ENCODE results near the gene USP20. TPM values are rescaled to one million over a fixed set of nuclear protein-coding genes. Genes with fewer than 3 reads are reported as not detected.
A peak's percentile ranks its signal among the peaks of the same experiment; 100 is the strongest.

The USP20 gene
- total and polyA plus RNA-seq, 10 of the 15 experiments (the other 5 are each of a cell fraction or from before 2014, with no cell fraction given) = 0.66 to 23.3 (median 11.0) TPM

DNA sequence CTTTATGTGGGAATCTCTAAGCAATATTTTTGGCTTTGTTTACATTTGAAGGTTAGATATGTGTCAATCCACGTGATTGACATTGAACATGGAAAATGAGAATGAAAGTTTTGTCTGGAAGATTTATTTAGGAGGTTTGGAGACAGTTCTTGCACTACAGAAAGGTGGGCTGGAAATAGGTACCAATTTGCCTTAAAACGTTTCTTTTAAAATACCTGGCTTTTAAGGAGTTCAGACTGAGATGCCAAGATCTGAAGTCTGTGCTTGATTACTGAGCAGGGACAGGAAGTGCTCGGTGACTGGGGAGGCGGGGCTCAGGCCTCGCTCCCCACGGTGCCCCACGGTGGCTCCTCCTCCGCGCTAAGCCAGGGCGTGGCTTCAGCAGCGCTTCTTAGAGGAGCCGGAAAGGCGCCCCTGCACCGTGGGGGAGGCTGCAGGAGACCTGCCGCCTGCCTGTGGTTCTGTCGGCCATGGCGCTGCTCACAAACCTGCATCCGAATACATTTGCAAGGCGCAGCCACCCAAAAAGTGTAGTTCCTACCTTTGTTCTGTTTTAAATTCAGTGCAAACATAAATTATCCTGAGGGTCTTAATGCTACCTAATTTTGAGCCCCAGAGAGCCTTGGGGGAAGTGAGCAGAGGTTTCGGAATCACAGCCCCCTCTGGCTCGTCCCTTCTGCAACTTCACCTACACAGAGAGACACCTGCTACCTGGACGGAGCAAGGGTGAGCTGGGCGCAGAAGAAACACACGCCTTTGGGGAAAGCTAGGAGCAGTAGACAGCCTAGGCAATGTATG is 49.2 kb downstream of the USP20 start (continued):
- TF ChIP-seq TBL1XR1 (IDR thresholded peaks at IDR 0.05; ENCODE audit: low read depth, low read length) (0 out of 2 replicates have a peak, but pooled peaks have one; percentile 40), SIX5 (IDR thresholded peaks at IDR 0.05; ENCODE audit: low read depth, low read length, severe bottlenecking) (no peak), SREBF2 (IDR thresholded peaks at IDR 0.05; ENCODE audit: low read length) (no peak), MYB (IDR thresholded peaks at IDR 0.05; ENCODE audit: borderline replicate concordance, low read depth, low read length) (no peak), MTA2 (IDR thresholded peaks at IDR 0.05; ENCODE audit: low read depth) (no peak), SMAD1 (IDR thresholded peaks at IDR 0.05; ENCODE audit: low read depth, partially characterized antibody) (no peak), STAT3 (IDR thresholded peaks at IDR 0.05; ENCODE audit: low read depth, low read length) (no peak), ZNF384 (IDR thresholded peaks at IDR 0.05; ENCODE audit: borderline replicate concordance, low read depth, low read length) (no peak), NRF1 (conservative IDR thresholded peaks at IDR 0.05; ENCODE audit: low read depth, low read length) (no peak; the same call in 1 of the 2 replicates), ZNF622 (IDR thresholded peaks at IDR 0.05) (no peak), JUNB (IDR thresholded peaks at IDR 0.05) (no peak), CREM (IDR thresholded peaks at IDR 0.05; ENCODE audit: low read depth) (0 out of 2 replicates have a peak, but pooled peaks have one; percentile 38), SP1 (IDR thresholded peaks at IDR 0.05; ENCODE audit: low read depth, low read length) (peak; percentile 29), ETV6 (conservative IDR thresholded peaks at IDR 0.05 in 1 of 2, IDR thresholded peaks at IDR 0.05 in 1 of 2; ENCODE audit: borderline replicate concordance in 1 of 2, low read depth in 1 of 2) (0 out of 4 replicates have a peak, but pooled peaks of 1 of the 2 experiments have one; percentile 25), PML (IDR thresholded peaks at IDR 0.05; ENCODE audit: low read length) (no peak), ZNF207 (IDR thresholded peaks at IDR 0.05; ENCODE audit: borderline replicate concordance) (peak; percentile 40; the same call in 1 of the 2 replicates), ZBED1 (IDR thresholded peaks at IDR 0.05; ENCODE audit: borderline replicate concordance) (0 out of 2 replicates have a peak, but pooled peaks have one; percentile 6), WRNIP1 (IDR thresholded peaks at IDR 0.05; ENCODE audit: borderline replicate concordance, low read depth, low read length) (no peak), POLR2A (IDR thresholded peaks at IDR 0.05; ENCODE audit: low read depth, low read length) (peak; percentile 67; the same call in 1 of the 2 replicates)
- TF ChIP-seq, protein P1, sequence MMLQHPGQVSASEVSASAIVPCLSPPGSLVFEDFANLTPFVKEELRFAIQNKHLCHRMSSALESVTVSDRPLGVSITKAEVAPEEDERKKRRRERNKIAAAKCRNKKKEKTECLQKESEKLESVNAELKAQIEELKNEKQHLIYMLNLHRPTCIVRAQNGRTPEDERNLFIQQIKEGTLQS (IDR thresholded peaks at IDR 0.05; ENCODE audit: borderline replicate concordance, extremely low read depth, low read depth, low read length) = no peak
- TF ChIP-seq, protein P2, sequence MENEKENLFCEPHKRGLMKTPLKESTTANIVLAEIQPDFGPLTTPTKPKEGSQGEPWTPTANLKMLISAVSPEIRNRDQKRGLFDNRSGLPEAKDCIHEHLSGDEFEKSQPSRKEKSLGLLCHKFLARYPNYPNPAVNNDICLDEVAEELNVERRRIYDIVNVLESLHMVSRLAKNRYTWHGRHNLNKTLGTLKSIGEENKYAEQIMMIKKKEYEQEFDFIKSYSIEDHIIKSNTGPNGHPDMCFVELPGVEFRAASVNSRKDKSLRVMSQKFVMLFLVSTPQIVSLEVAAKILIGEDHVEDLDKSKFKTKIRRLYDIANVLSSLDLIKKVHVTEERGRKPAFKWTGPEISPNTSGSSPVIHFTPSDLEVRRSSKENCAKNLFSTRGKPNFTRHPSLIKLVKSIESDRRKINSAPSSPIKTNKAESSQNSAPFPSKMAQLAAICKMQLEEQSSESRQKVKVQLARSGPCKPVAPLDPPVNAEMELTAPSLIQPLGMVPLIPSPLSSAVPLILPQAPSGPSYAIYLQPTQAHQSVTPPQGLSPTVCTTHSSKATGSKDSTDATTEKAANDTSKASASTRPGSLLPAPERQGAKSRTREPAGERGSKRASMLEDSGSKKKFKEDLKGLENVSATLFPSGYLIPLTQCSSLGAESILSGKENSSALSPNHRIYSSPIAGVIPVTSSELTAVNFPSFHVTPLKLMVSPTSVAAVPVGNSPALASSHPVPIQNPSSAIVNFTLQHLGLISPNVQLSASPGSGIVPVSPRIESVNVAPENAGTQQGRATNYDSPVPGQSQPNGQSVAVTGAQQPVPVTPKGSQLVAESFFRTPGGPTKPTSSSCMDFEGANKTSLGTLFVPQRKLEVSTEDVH (IDR thresholded peaks at IDR 0.05; ENCODE audit: low read depth, partially characterized antibody) = no peak
- TF ChIP-seq, protein P3, sequence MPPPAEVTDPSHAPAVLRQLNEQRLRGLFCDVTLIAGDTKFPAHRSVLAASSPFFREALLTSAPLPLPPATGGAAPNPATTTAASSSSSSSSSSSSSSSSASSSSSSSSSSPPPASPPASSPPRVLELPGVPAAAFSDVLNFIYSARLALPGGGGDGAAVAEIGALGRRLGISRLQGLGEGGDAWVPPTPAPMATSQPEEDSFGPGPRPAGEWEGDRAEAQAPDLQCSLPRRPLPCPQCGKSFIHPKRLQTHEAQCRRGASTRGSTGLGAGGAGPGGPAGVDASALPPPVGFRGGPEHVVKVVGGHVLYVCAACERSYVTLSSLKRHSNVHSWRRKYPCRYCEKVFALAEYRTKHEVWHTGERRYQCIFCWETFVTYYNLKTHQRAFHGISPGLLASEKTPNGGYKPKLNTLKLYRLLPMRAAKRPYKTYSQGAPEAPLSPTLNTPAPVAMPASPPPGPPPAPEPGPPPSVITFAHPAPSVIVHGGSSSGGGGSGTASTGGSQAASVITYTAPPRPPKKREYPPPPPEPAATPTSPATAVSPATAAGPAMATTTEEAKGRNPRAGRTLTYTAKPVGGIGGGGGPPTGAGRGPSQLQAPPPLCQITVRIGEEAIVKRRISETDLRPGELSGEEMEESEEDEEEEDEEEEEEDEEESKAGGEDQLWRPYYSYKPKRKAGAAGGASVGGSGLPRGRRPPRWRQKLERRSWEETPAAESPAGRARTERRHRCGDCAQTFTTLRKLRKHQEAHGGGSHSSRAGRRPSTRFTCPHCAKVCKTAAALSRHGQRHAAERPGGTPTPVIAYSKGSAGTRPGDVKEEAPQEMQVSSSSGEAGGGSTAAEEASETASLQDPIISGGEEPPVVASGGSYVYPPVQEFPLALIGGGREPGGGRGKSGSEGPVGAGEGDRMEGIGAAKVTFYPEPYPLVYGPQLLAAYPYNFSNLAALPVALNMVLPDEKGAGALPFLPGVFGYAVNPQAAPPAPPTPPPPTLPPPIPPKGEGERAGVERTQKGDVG (CRISPR knock-in tag; IDR thresholded peaks at IDR 0.05) = no peak
- TF ChIP-seq, protein P4, sequence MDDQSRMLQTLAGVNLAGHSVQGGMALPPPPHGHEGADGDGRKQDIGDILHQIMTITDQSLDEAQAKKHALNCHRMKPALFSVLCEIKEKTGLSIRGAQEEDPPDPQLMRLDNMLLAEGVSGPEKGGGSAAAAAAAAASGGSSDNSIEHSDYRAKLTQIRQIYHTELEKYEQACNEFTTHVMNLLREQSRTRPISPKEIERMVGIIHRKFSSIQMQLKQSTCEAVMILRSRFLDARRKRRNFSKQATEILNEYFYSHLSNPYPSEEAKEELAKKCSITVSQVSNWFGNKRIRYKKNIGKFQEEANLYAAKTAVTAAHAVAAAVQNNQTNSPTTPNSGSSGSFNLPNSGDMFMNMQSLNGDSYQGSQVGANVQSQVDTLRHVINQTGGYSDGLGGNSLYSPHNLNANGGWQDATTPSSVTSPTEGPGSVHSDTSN (IDR thresholded peaks at IDR 0.05; ENCODE audit: insufficient replicate concordance, low read depth, low read length) = peak; percentile 52
